GM12874 (cell line): Measurements from ENCODE around the gene GRK2.

Experiments
- TF ChIP-seq, protein P1 (sequence below): IDR thresholded peaks from 2 replicates; pipeline ENCODE4 v1.5.1; 2011; ENCODE audit warnings: low read depth, mild to moderate bottlenecking, control low read depth, low read length, moderate library complexity; ENCODE audit not compliant: insufficient read depth

GRK2 gene

DNA sequence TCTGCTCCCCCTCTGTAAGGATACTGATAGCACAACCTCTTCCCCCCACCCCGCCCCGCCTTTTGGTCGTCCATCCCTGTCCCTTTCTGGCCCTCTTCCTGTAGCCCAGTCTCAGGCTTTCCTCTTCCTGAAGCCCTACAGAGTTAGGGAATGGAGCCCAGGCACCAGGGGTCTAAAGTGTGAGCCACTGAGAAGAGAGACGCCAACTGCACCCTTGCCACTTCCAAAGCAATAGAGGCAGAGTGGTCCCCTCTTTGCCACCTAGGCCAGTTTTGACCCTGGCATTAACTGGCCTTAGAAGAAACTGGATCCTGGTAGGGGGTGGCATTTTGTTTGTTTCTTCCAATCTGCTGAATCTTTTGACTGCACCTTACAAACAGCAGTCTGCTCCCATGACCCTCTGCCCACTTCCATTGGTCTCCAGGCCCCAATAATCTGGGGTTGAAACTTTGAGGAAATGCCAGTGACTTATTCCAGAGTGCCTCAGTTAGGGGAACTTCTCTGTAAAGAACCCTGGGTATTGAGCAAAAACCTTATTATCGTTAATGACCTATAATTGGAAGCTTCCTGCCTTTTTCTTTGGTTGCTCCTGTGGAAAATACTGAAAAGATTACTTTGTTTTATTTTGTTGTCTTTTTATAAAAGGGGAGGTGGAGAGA, 9.7 kb upstream of the GRK2 start:
- TF ChIP-seq, protein P1, sequence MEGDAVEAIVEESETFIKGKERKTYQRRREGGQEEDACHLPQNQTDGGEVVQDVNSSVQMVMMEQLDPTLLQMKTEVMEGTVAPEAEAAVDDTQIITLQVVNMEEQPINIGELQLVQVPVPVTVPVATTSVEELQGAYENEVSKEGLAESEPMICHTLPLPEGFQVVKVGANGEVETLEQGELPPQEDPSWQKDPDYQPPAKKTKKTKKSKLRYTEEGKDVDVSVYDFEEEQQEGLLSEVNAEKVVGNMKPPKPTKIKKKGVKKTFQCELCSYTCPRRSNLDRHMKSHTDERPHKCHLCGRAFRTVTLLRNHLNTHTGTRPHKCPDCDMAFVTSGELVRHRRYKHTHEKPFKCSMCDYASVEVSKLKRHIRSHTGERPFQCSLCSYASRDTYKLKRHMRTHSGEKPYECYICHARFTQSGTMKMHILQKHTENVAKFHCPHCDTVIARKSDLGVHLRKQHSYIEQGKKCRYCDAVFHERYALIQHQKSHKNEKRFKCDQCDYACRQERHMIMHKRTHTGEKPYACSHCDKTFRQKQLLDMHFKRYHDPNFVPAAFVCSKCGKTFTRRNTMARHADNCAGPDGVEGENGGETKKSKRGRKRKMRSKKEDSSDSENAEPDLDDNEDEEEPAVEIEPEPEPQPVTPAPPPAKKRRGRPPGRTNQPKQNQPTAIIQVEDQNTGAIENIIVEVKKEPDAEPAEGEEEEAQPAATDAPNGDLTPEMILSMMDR, result no peak

DNA sequence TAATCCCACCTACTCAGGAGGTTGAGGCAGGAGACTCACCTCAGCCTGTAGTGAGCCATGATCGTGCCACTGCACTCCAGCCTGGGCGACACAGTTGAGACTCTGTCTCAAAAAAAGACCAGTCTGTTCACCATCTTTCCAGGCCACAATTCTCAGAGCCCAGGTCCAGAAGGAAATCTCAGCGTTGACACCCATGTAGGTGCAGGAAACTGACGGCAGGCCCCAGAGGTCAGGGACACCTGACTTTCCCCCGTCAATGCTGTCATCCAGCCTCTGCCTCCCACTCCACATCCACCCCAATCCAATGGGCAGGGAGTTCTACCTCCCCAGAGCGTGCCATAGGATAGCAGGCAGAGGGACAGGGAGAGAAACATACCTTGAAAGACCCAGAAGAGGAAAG, 5.9 kb upstream of the GRK2 start:
- TF ChIP-seq, protein P1, result no peak

DNA sequence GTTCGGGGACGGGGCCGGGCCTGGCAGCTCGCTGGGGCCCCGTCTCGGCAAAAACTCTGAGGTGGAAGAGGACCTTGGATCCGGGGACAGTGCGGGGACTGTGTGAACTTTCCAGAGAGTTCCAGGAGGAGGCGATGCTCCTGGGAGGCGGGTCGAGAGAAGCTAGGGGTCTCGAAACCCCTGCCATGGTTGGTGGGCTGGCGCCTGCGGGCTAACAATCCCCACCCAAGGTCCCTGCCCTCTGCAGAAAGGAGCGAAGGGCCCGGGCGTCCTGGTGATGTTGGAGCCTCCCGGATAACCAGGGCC, 4.7 kb upstream of the GRK2 start:
- TF ChIP-seq, protein P1, result no peak

DNA sequence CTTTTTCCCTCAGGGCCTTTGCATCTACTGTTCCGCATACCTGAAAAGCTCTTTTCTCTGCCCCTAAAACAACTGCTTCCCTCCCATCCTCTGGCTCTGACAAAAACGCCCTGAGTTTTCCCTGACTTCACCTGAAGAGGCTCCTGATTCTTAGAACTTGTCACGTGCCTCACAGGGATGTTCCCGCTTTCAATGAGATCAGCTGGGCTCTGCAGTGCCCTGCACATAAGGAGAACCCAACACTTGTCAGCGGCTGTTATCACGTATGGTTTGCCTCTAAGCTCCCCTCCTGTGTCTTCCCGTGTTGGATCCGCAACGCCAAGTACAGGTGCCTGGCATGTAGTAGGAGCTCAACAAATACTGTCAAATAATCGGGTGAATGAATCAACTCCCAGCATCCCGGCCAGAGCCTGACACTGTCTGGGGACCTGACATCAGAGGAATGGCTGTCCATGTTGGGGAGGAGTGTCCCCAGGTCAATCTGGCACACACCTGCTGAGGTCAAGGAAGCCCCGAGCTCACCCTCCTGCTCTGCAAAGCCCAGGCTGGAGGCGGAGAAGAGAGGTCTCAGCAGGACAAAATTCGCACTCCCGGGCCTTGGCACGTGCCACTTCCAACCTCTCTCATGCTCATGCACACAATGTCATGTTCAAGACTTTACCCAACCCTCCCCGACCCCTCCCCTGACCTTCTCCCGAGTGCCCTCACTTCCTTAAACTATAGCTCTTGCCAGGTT, 4.2 kb upstream of the GRK2 start:
- TF ChIP-seq, protein P1, result no peak

DNA sequence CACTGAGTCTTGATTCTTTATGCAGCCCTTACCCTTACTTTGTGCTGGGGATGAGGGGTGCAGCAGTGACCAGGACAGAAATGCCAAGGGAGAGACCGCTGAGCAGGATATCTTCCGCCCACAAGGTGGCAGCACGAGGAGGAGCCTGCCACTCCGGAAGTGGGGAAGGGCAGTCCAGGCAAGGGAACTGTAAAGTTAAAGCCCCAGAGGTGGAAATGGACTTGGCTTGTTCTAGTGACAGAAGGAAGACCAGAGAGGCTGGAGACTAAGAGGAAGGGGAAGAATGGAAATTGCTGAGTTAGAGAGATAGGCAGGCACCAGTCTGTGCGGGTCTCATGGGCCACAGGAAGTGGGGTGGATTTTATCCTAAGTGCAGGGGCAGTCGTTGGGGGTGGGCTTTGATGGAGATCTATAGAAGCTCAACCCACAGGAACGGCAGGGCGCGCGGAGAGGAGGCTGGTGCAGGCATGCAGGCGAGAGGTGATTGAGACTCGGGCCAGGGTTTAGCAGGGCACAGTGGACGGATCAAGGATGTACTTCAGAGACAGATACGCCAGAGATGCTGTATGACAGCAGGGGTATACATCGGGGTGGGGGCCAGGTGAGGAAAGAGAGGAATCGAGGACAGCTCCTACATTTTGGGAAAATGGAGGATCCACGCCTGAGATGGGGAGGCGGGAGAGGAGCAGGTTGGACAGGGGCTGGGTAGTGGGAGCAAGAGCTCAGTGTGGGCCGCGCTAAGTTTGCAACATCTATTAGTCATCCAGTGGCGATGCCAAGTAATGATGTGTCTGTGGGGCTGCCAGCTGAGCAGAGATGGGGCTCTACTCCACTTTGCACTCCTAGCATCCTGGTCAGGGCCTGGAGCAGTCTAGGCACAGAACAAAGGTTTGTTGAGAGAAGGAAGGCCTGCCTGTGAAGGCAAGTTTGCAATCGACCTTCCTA, 3.3 kb upstream of the GRK2 start:
- TF ChIP-seq, protein P1, result peak; percentile 83

DNA sequence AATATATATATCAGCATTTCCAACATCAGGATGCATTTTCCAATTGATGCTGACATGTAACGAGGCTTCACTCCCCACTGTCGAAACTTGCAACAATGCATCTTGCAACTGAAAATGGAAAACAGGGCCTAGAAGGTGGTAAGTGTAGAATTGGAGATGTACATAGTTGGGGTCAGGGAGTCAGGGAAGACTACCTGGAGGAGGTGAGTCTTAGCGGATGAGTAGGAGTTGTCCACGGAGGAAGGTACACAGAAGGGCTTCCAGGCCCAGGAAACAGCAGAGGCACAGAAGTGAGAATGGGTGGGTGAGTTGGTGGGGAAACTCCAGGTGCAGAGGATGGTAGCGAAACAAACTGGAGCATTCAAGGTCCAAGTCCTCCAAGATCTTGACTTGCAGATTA, 2.0 kb upstream of the GRK2 start:
- TF ChIP-seq, protein P1, result no peak
